Immature natural killer cell (primary cell): ENCODE data around the gene CD177. TPM values are rescaled to one million over a fixed set of nuclear protein-coding genes. Genes with fewer than 3 reads are reported as not detected.
"Not testable (repeated sequence)": the region's sequence is repeated elsewhere in the genome, so short reads cannot be mapped to it uniquely, and the experiment has no call there.

Experiments used
- DNase-seq, 3 donors: peaks; one replicate each; pipeline ENCODE4 v3.0.0; 2022; ENCODE audit warnings: mixed read lengths in 1 of 3
- H3K27ac Mint-ChIP-seq, 6 donors: one replicate each; pipeline ENCODE4 v1.8.0; 2020; ENCODE audit warnings: mixed read lengths in 6 of 6, mild to moderate bottlenecking in 5 of 6, inconsistent platforms in 4 of 6, moderate library complexity in 3 of 6
- H3K27me3 Mint-ChIP-seq, 3 donors: one replicate each; pipeline ENCODE4 v1.8.0; 2020 to 2021; ENCODE audit warnings: low read depth in 3 of 3, mild to moderate bottlenecking in 3 of 3, mixed read lengths in 3 of 3, moderate library complexity in 3 of 3, inconsistent platforms in 1 of 3
- H3K36me3 Mint-ChIP-seq, 3 donors: one replicate each; pipeline ENCODE4 v1.8.0; 2020; ENCODE audit warnings: mixed read lengths in 3 of 3, inconsistent platforms in 2 of 3, mild to moderate bottlenecking in 2 of 3
- H3K4me1 Mint-ChIP-seq, 2 donors: one replicate each; pipeline ENCODE4 v1.8.0; 2020; ENCODE audit warnings: inconsistent platforms in 2 of 2, mild to moderate bottlenecking in 2 of 2, mixed read lengths in 2 of 2, moderate library complexity in 1 of 2
- H3K4me3 Mint-ChIP-seq, 5 donors: one replicate each; pipeline ENCODE4 v1.8.0; 2020; ENCODE audit warnings: mild to moderate bottlenecking in 5 of 5, mixed read lengths in 5 of 5, inconsistent platforms in 3 of 5, moderate library complexity in 3 of 5
- H3K9me3 Mint-ChIP-seq, 6 donors: one replicate each; pipeline ENCODE4 v1.8.0; 2020; ENCODE audit warnings: mild to moderate bottlenecking in 6 of 6, mixed read lengths in 6 of 6, inconsistent platforms in 4 of 6, moderate library complexity in 3 of 6
- polyA plus RNA-seq, 3 donors: library from polyadenylated mRNA; unstranded; fragments of 300-500 nt; fragmentation: Illumina TruSeq; gene quantifications; one replicate each; pipeline ENCODE4 v1.2.3, GENCODE V29; 2021

CD177 gene
- polyA plus RNA-seq, 3 donors from 2014 or later = not detected

DNA sequence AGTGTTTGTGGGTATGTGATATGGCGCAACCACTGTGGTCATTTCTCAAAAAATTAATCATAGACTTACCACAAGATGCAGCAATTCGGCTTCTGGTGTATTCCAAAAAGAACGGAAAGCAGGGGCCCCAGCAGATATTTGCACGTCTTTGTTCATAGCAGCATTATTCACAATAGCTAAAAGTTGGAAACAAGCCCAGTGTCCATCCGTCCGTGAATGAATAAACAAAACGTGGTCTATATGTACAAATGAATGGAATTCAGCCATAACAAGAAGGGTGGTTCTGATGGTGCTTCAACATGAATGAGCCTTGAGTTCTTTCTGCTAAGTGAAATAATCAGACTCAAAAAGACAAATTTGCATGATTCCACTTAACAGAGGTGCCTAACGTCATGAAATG is 11.4 kb upstream of the CD177 start:
- H3K9me3 Mint-ChIP-seq, H3K27ac Mint-ChIP-seq, H3K4me3 Mint-ChIP-seq, H3K4me1 Mint-ChIP-seq, DNase-seq, H3K36me3 Mint-ChIP-seq: not testable (repeated sequence)
- peaks cover 0 to 13% (median 3%) of the 10 kb centered on the region in 3 donors for H3K27me3 Mint-ChIP-seq

DNA sequence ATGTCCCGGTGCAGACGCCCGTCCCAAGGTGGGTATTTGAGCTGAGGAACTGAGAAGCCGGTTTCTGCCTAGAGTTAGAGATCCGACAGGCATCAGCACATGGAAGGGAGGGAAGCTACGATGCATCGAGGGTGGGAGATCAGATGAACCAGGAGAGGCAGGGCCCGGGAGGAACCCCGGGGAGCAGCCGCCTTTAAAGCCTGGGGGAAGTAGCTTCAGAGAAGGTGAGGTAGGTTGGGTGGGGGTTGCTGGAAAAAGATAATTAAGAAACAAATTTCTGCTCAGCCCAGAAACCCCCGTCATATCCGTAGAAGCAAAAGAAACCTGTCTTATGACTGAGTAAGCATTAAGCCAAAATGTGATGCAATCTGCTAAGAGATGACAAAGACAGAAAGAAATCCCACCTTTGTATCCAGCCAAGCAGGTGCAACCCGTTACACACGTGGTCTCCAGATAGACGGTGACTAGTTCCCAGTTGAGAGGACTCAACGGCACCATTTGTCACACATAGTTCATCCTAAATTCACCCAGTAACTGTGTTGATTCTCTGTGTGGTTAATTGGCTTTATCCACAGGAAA is 9.1 kb upstream of the CD177 start:
- peaks cover under 1 to 13% (median 3%) of the 10 kb centered on the region in 3 donors for H3K27me3 Mint-ChIP-seq
- not testable (repeated sequence) for H3K4me1 Mint-ChIP-seq, H3K36me3 Mint-ChIP-seq

GRCh38 chr19:43349813-43350212 is 3.7 kb upstream of the CD177 start:
- DNase-seq, H3K4me3 Mint-ChIP-seq, H3K27me3 Mint-ChIP-seq, H3K9me3 Mint-ChIP-seq, H3K4me1 Mint-ChIP-seq, H3K36me3 Mint-ChIP-seq, H3K27ac Mint-ChIP-seq: not testable (repeated sequence)

More for the DNA sequence above, 9.1 kb upstream of the CD177 start:
- DNase-seq, H3K27ac Mint-ChIP-seq, H3K9me3 Mint-ChIP-seq, H3K4me3 Mint-ChIP-seq: not testable (repeated sequence)

DNA sequence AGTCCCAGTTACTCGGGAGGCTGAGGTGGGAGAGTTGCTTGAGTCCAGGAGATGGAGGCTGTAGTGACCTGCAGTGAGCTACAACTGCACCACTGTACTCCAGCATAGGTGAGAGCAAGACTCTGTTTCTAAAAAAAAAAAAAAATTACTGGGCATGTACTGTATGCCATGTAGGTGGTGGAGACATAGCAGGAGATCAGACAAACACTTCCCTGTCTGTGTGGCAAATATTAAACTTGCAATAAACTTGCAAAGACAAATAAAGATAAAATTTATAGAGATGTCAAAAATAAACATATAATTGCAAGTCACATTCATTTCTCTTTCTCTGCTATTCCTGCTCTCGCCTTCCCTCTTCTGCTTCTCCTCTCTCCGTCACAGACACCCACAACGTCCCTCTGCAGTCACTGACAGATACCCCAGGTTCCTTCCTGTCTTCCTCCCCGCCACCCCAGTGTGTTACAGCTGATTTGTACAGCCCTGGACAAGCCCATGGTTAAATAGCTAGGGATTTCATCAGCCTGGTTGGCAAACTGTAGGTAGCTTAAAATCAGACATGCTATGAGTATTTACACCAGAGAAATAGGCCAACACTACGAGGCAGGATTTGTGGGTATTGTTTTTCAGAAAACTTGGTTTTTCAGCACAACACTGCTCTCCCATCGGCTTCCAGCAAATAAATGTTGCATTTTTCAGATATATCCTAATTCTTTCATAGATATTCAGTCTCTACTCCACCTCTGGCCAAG is 1.3 kb upstream of the CD177 start:
- H3K4me1 Mint-ChIP-seq = no peaks in the 10 kb centered on the region
- H3K36me3 Mint-ChIP-seq = no peaks in the 10 kb centered on the region
- no peaks in the 10 kb centered on the region for H3K9me3 Mint-ChIP-seq
- H3K4me3 Mint-ChIP-seq = no peak overlapping the region
- DNase-seq = no peak
- H3K27ac Mint-ChIP-seq = no peak overlapping the region
- peaks cover 2 to 6% (median 6%) of the 10 kb centered on the region in 3 donors for H3K27me3 Mint-ChIP-seq

GRCh38 chr19:43354305-43354627 is 780 bp downstream of the CD177 start:
- H3K9me3 Mint-ChIP-seq = no peaks in the 10 kb centered on the region
- H3K27ac Mint-ChIP-seq = no peak overlapping the region

DNA sequence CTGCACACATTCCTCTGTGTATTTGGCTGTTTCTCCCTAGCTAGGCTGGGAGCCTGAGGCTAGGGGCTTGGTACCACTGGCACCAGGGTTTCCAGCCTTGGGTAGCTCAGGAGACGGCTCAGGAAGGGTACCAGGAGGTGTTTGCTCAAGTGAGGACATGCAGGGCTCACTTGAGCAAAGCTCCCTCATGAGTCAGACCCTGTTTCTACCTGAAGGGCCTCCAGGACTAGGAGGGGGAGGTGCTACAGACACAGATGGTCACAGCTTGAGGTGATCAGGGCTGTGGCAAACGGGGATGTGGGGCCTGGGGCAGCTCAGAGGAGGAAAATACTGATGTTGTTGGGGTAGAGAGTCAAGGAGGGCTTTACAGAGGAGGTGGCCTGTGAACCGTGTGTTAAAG is 3.3 kb downstream of the CD177 start:
- H3K4me3 Mint-ChIP-seq, DNase-seq, H3K27me3 Mint-ChIP-seq, H3K4me1 Mint-ChIP-seq, H3K27ac Mint-ChIP-seq, H3K9me3 Mint-ChIP-seq, H3K36me3 Mint-ChIP-seq: not testable (repeated sequence)

More at GRCh38 chr19:43354305-43354627, 780 bp downstream of the CD177 start:
- Mint-ChIP-seq H3K36me3 (no peaks in the 10 kb centered on the region), H3K4me1 (no peaks in the 10 kb centered on the region), H3K4me3 (no peak overlapping the region), H3K27me3 (peaks cover 2 to 6% (median 6%) of the 10 kb centered on the region in 3 donors)
- DNase-seq = no peak

DNA sequence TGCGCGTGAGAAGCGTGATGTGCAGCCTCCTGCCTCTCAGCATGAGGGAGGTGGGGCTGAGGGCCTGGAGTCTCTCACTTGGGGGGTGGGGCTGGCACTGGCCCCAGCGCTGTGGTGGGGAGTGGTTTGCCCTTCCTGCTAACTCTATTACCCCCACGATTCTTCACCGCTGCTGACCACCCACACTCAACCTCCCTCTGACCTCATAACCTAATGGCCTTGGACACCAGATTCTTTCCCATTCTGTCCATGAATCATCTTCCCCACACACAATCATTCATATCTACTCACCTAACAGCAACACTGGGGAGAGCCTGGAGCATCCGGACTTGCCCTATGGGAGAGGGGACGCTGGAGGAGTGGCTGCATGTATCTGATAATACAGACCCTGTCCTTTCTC is 8.7 kb downstream of the CD177 start:
- Mint-ChIP-seq H3K27me3 (peaks cover 0 to 2% (median 0%) of the 10 kb centered on the region in 3 donors), H3K27ac (no peak overlapping the region), H3K36me3 (no peaks in the 10 kb centered on the region), H3K9me3 (no peaks in the 10 kb centered on the region), H3K4me3 (no peak overlapping the region), H3K4me1 (no peaks in the 10 kb centered on the region)
- DNase-seq = no peak

GRCh38 chr19:43362745-43363144 is 9.3 kb downstream of the CD177 start:
- DNase-seq = no peak
- no peaks in the 10 kb centered on the region for H3K4me1 Mint-ChIP-seq
- H3K27ac Mint-ChIP-seq = no peak overlapping the region
- no peaks in the 10 kb centered on the region for H3K9me3 Mint-ChIP-seq
- no peak overlapping the region for H3K4me3 Mint-ChIP-seq
- no peaks in the 10 kb centered on the region for H3K36me3 Mint-ChIP-seq
- peaks cover 0 to 2% (median 0%) of the 10 kb centered on the region in 3 donors for H3K27me3 Mint-ChIP-seq

- H3K36me3 Mint-ChIP-seq, DNase-seq, H3K27ac Mint-ChIP-seq, H3K9me3 Mint-ChIP-seq, H3K4me1 Mint-ChIP-seq, H3K27me3 Mint-ChIP-seq, H3K4me3 Mint-ChIP-seq: not testable (repeated sequence)
These were observed 12.2 kb downstream of the CD177 start for GRCh38 chr19:43365677-43366076.

DNA sequence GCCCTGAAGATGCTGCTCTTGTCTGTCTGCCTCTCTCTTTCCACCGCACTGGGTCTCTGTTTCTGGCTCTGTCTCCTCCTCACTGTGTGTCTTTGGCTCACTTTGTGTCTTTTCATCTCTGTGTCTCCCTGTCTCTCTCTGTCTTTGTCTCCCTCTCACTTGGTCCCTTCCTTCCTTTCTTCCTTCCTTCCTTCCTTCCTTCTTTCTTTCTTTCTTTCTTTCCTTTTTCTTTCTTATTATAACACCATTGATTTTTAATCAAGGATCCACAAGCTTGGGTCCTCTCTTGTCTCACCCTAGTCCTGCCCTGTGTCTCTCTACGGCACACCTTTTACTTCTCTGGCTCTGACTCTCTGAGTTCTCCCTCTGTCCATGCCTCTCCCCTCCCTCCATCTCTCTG is 14.3 kb downstream of the CD177 start:
- Mint-ChIP-seq H3K9me3 (no peaks in the 10 kb centered on the region), H3K27ac (no peak overlapping the region), H3K4me3 (no peak overlapping the region), H3K4me1 (no peaks in the 10 kb centered on the region), H3K27me3 (peaks cover 0 to 3% (median 2%) of the 10 kb centered on the region in 3 donors), H3K36me3 (no peaks in the 10 kb centered on the region)
- no peak for DNase-seq

DNA sequence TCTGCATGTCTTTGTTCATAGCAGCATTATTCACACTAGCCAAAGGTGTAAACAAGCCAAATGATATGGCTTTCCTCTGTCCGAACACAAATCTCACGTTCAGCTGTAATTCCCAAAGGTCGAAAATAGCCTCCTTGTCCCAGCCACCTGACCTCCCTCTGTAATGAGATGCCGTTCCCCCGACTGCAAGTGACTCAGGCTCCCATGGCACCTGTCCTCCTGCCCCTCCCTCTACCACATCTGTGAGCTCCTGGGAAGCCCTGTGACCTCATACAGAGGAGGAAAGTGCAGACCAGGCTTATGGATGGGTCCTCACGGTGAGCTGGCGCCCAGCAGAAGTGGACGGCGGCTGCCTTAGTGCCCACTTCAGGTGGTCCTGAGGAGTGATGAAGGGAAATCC is 15.4 kb downstream of the CD177 start:
- H3K4me3 Mint-ChIP-seq, H3K27me3 Mint-ChIP-seq: not testable (repeated sequence)

DNA sequence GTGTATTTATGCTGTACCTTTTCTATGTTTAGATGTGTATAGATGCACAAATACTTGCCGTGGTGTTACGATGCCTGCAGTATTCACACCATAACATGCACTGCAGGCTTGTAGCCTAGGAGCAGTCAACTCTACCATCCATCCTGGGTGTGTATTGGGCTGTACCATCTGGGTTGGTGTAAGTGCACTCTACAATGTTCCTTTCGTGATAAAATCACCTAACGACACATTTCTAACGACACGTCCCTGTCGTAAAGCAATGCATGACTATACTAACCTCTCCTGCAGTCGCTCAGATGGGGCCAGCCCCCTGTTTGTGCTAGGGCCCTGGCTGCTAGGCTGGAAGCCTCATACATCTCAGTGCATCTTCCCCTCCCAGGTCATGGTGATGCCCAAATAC is 18.4 kb downstream of the CD177 start:
- Mint-ChIP-seq H3K9me3 (no peaks in the 10 kb centered on the region), H3K27me3 (peaks cover 0 to 3% (median 0%) of the 10 kb centered on the region in 3 donors), H3K4me3 (no peak overlapping the region), H3K27ac (no peak overlapping the region), H3K36me3 (no peaks in the 10 kb centered on the region), H3K4me1 (no peaks in the 10 kb centered on the region)
- DNase-seq = no peak

More for the DNA sequence above, 15.4 kb downstream of the CD177 start:
- DNase-seq, H3K4me1 Mint-ChIP-seq, H3K27ac Mint-ChIP-seq, H3K36me3 Mint-ChIP-seq, H3K9me3 Mint-ChIP-seq: not testable (repeated sequence)

DNA sequence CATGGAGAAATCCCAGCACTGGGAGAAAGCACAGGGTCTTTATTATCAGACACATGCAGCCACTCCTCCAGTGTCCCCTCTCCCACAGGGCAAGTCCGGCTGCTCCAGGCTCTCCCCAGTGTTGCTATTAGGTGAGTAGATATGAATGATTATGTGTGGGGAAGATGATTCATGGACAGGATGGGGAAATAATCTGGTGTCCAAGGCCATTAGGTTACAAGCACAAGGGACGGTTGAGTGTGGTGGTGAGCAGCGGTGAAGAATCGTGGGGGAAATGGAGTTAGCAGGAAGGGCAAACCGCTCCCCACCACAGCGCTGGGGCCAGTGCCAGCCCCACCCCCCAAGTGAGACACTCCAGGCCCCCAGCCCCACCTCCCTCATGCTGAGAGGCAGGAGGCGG is 19.0 kb downstream of the CD177 start:
- no peak overlapping the region for H3K27ac Mint-ChIP-seq
- DNase-seq = no peak
- no peaks in the 10 kb centered on the region for H3K36me3 Mint-ChIP-seq
- no peak overlapping the region for H3K4me3 Mint-ChIP-seq
- peaks cover 0 to 3% (median 0%) of the 10 kb centered on the region in 3 donors for H3K27me3 Mint-ChIP-seq
- H3K9me3 Mint-ChIP-seq = no peaks in the 10 kb centered on the region
- no peaks in the 10 kb centered on the region for H3K4me1 Mint-ChIP-seq

DNA sequence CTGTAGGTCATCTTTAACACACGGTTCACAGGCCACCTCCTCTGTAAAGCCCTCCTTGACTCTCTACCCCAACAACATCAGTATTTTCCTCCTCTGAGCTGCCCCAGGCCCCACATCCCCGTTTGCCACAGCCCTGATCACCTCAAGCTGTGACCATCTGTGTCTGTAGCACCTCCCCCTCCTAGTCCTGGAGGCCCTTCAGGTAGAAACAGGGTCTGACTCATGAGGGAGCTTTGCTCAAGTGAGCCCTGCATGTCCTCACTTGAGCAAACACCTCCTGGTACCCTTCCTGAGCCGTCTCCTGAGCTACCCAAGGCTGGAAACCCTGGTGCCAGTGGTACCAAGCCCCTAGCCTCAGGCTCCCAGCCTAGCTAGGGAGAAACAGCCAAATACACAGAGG is 24.1 kb downstream of the CD177 start:
- H3K36me3 Mint-ChIP-seq, H3K27me3 Mint-ChIP-seq, H3K27ac Mint-ChIP-seq, DNase-seq, H3K9me3 Mint-ChIP-seq, H3K4me1 Mint-ChIP-seq, H3K4me3 Mint-ChIP-seq: not testable (repeated sequence)

- Mint-ChIP-seq H3K4me3 (no peak overlapping the region), H3K27ac (no peak overlapping the region), H3K9me3 (no peaks in the 10 kb centered on the region), H3K4me1 (no peaks in the 10 kb centered on the region), H3K27me3 (no peaks in the 10 kb centered on the region), H3K36me3 (no peaks in the 10 kb centered on the region)
- DNase-seq = no peak
These were observed 26.5 kb downstream of the CD177 start for GRCh38 chr19:43380008-43380407.
